RWPE2 (cell line): ENCODE data around the gene KRT2.
A peak's percentile ranks its signal among the peaks of the same experiment; 100 is the strongest.

Experiments used
- ATAC-seq: fragments of 200-7000 bp; cut with Tn5 transposase; 3 replicates; pipeline ENCODE4 v1.9.1; 2021; ENCODE audit warnings: low read depth
- DNase-seq: peaks from one replicate; pipeline ENCODE4 v3.0.0-alpha.2; 2020; ENCODE audit warnings: low spot score
- H3K27ac ChIP-seq: fragments of 450-650 bp; 2 replicates; pipeline ENCODE4 v1.5.1; 2017; ENCODE audit warnings: mild to moderate bottlenecking; ENCODE audit not compliant: poor library complexity, severe bottlenecking
- H3K27me3 ChIP-seq: fragments of 250-450 bp; sonication (Bioruptor Pico); 2 replicates; pipeline ENCODE4 v1.5.1; 2021; ENCODE audit warnings: mild to moderate bottlenecking, moderate library complexity; ENCODE audit not compliant: insufficient read depth, poor library complexity, severe bottlenecking
- H3K36me3 ChIP-seq: fragments of 250-450 bp; sonication (Bioruptor Pico); 2 replicates; pipeline ENCODE4 v1.5.1; 2020; ENCODE audit warnings: low read depth, mild to moderate bottlenecking, moderate library complexity
- H3K4me1 ChIP-seq: fragments of 250-450 bp; sonication (Bioruptor Pico); 2 replicates; pipeline ENCODE4 v1.5.1; 2021; ENCODE audit warnings: mild to moderate bottlenecking, moderate library complexity; ENCODE audit not compliant: insufficient read depth, poor library complexity, severe bottlenecking
- H3K4me3 ChIP-seq: fragments of 250-450 bp; sonication (Bioruptor Pico); 2 replicates; pipeline ENCODE4 v1.5.1; 2021; ENCODE audit warnings: mild to moderate bottlenecking, moderate library complexity; ENCODE audit not compliant: severe bottlenecking
- H3K9me3 ChIP-seq: fragments of 250-450 bp; sonication (Bioruptor Pico); 2 replicates; pipeline ENCODE4 v1.5.1; 2021; ENCODE audit warnings: mild to moderate bottlenecking, moderate library complexity; ENCODE audit not compliant: severe bottlenecking
- TF ChIP-seq, protein P1 (sequence below): fragments of 450-650 bp; IDR thresholded peaks from one replicate; pipeline ENCODE4 v1.5.1; 2017; ENCODE audit warnings: mild to moderate bottlenecking, moderate library complexity; ENCODE audit not compliant: poor library complexity, severe bottlenecking

KRT2 gene

DNA sequence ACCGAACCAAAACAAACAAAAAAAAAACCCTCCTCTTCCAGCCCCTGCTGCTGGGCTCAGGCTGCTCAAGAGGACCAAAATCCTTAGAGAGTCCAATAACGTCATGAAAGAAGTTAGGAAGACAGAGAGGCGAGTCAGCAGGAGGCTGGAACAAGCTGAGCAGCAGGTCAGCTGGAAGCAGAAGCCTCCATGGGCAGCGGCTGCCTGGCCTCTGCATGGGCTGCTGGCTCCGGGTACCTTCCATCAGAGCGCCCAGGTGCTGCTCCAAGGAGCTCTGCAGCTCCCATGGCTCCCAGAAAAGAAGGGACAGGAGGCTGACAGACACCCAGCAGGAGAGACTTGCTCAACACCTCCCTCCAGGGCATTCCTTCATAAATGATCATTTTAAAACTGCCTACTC is 3.2 kb upstream of the KRT2 start:
- no peaks in the 10 kb centered on the region for H3K36me3 ChIP-seq
- H3K4me3 ChIP-seq = no peak overlapping the region
- no peak for DNase-seq
- H3K27me3 ChIP-seq = no peaks in the 10 kb centered on the region
- H3K9me3 ChIP-seq = no peaks in the 10 kb centered on the region
- peaks cover 7% of the 10 kb centered on the region for H3K4me1 ChIP-seq
- H3K27ac ChIP-seq = no peak overlapping the region
- peak; percentile 77 for ATAC-seq
- TF ChIP-seq, protein P1, sequence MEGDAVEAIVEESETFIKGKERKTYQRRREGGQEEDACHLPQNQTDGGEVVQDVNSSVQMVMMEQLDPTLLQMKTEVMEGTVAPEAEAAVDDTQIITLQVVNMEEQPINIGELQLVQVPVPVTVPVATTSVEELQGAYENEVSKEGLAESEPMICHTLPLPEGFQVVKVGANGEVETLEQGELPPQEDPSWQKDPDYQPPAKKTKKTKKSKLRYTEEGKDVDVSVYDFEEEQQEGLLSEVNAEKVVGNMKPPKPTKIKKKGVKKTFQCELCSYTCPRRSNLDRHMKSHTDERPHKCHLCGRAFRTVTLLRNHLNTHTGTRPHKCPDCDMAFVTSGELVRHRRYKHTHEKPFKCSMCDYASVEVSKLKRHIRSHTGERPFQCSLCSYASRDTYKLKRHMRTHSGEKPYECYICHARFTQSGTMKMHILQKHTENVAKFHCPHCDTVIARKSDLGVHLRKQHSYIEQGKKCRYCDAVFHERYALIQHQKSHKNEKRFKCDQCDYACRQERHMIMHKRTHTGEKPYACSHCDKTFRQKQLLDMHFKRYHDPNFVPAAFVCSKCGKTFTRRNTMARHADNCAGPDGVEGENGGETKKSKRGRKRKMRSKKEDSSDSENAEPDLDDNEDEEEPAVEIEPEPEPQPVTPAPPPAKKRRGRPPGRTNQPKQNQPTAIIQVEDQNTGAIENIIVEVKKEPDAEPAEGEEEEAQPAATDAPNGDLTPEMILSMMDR = no peak

DNA sequence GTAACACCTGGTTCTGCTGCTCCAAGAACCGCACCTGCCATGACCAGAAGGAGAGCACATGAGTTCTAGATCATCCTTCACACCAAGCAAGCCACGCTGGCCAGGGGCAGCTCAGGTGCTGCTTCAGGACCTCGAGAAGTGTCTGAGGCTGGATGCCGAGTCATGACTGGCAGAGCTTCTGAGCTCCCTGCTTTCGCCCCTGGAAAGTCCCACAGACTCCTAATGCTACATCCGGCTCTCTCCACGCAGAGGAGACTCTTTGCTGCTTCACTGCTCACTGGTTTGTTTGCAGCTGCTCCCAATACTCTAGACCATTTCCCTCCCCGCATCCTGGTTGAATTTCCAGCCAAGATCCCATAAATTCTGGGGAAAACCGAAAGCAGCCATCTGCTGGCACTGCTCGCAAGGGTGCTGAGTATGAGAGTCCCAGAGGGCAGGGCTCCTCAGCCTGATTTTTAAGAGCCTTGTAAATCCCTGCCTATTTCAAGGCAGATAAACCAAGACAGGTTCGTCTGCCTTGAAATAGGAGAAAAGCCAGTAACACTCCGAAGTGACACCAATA is 1.4 kb downstream of the KRT2 start:
- H3K9me3 ChIP-seq = no peaks in the 10 kb centered on the region

DNA sequence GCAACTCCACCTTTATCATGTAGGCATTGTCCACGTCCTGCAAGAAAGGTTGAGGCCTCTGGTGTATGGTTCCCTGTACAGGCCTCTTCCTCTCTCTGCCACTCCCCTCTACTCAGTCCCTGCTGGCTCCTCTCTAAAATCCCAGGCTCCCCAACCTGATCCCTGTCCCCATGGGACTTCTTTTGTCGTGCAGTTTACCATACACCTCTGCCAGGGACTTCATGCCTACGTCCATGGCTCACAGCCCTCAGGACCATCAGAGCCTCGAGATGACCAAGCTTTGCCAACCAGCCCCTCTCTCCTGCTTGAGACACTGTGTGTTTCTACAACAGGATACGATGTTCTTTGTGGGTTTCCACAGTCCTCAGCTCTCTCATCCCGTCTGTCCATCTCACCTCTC is 2.9 kb downstream of the KRT2 start:
- no peaks in the 10 kb centered on the region for H3K4me1 ChIP-seq
- ATAC-seq = no peak
- no peaks in the 10 kb centered on the region for H3K36me3 ChIP-seq
- DNase-seq = no peak
- H3K9me3 ChIP-seq = no peaks in the 10 kb centered on the region
- TF ChIP-seq, protein P1 = no peak
- H3K4me3 ChIP-seq = no peak overlapping the region
- H3K27ac ChIP-seq = no peak overlapping the region
- H3K27me3 ChIP-seq = no peaks in the 10 kb centered on the region

More for the DNA sequence above, 1.4 kb downstream of the KRT2 start:
- Histone ChIP-seq H3K36me3 (no peaks in the 10 kb centered on the region), H3K27me3 (no peaks in the 10 kb centered on the region), H3K4me1 (peaks cover 4% of the 10 kb centered on the region), H3K4me3 (no peak overlapping the region), H3K27ac (no peak overlapping the region)
- ATAC-seq (0 out of 3 replicates have a peak, but pooled peaks have one; percentile 18), DNase-seq (no peak)
- TF ChIP-seq, protein P1 = no peak

DNA sequence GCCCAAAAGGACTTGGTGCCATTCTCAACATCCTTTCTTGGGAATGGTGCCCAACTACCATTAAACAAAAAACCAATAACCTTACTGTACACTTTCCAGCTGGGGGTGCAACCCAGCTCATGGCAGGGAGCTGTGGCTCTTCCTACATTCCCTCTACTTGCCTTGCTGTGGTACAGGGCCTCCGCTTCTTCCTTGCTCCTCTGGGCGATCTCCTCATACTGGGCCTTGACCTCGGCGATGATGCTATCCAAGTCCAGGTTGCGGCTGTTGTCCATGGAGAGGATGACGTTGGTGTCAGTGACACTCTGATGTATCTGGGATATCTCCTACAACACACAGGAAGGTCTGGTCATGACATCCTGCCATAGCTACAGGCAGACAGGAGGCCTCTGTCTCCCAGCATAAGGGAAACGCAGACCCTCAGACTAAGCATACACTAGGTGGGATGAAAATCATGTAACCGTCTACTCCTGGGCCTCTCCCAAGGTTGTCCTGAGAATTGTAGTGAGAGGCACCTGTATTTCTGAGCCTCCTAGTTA is 3.9 kb downstream of the KRT2 start:
- no peaks in the 10 kb centered on the region for H3K4me1 ChIP-seq
- TF ChIP-seq, protein P1 = no peak
- H3K4me3 ChIP-seq = no peak overlapping the region
- no peaks in the 10 kb centered on the region for H3K9me3 ChIP-seq
- no peak for DNase-seq
- no peaks in the 10 kb centered on the region for H3K27me3 ChIP-seq
- no peaks in the 10 kb centered on the region for H3K36me3 ChIP-seq
- no peak for ATAC-seq
- no peak overlapping the region for H3K27ac ChIP-seq

DNA sequence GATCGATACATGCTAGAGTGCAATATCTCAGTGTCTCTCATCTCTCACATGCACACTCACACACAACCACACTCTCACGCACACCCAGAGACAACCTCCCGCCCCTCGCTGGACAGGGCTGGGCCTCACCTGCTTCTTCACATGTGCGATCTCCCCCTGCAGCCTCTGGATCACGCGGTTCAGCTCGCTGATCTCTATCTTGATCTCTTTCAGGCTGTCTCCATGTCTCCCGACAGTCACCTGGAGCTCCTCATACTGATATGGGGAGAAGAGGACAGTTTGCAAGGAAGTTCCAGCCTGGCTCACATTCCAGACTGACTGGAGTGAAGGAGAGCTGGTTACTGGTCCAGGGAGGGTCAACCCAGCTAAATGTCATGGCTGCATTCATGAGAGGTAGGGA is 4.4 kb downstream of the KRT2 start:
- DNase-seq = no peak
- TF ChIP-seq, protein P1 = no peak
- Histone ChIP-seq H3K9me3 (no peaks in the 10 kb centered on the region), H3K4me3 (no peak overlapping the region), H3K36me3 (no peaks in the 10 kb centered on the region), H3K27me3 (no peaks in the 10 kb centered on the region), H3K4me1 (no peaks in the 10 kb centered on the region), H3K27ac (no peak overlapping the region)
- ATAC-seq = no peak
